Right hindlimb (tissue), 1 donor: ENCODE measurements around the gene YARS1.

ENCODE experiments used
- DNase-seq: peaks from one replicate; pipeline ENCODE4 v3.0.0-alpha.2; 2018

The YARS1 gene

DNA sequence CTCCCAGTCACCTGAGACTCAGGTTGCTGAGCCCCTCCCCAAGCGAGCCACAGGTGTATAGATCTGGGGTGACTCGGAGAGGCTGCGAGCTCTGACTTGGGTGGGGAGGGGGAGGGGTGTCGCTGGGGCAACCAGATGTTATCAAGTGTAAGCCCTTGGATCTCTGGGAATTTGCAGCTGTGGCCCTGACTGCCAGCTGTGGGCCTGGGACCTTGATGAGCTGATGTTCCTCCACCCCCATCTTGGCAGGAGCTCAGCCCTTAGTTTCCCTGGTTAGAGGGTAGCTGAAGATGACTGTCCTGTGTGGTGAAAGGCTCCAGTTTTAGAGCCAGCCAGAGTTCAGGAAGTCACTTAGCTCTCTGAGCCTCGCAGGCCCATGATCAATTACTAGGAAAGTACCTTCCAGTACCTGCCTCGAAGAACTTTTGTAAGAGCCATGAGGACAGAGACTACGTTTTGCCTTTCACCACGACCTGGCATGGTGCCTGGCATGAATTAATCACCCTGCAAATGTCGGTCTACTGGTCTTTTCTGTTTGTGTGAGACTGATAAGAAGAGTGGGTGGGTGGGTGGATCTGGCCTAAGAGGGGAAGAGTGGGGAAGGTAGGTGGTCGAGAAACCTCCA is 55.8 kb downstream of the YARS1 start:
- DNase-seq: peak; percentile 40

DNA sequence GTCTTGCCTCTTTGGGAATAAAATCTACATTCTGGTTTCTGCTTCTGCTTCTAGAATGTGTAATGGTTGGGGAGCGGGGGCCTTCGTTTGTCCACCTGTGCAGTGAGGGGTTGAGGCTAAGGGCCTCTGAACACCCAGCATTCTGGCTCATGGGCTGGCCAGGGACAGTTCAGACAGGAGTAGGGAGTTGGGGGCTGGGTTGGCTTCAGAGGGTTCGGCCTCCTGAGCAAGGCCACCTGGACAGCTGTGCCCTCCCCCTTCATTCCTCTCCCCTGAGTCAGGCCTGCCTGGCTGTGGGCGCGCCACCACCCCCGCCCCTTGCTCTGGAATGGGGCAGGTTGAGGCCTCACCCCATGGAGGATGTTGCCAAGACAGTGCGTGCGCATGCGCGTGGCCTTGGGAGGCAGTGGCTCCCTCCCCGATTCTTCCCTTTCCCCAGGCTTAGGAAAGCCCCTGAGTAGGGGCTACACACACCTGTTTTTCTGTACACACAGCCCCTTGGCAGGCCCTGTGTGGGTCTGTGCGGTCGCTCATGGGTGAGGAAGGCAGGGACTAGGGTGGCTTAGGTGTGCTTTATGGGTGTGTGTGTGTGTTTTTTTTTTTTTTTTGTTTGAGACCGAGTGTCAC is 57.0 kb downstream of the YARS1 start:
- DNase-seq: peak; percentile 35

- DNase-seq: no peak
Measured at GRCh38 chr1:32759521-32759981, 57.6 kb downstream of the YARS1 start.

DNA sequence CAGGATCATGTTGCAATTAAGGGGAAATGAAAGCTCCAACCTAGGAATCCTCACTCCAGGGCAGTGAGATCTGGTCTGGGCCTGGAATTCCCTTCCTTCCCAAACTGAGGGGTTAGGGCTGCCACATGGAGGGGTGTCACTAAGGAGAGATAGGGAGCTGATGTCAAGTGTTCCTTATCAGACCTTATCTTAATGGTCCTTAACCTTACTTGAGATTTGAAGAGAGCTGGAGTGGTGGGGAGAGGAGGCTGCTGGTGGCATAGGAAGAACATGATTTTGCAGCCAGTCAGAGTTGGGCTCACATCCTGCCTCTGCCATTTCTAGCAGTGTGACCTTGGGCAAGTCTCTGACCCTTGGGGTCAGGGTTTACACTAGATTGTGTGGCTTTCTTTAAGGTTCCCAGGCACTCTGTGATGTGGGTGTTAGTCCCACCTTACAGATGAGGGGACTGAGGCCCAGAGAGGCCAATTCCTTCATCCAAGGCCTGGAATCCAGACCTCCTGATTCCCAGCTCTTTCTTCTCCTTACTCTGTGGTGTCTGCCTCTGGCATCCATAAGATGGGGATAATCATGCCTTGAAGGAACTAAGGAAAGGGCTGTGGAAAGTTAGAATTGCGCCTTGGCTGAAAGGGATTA is 58.2 kb downstream of the YARS1 start:
- no peak for DNase-seq

DNA sequence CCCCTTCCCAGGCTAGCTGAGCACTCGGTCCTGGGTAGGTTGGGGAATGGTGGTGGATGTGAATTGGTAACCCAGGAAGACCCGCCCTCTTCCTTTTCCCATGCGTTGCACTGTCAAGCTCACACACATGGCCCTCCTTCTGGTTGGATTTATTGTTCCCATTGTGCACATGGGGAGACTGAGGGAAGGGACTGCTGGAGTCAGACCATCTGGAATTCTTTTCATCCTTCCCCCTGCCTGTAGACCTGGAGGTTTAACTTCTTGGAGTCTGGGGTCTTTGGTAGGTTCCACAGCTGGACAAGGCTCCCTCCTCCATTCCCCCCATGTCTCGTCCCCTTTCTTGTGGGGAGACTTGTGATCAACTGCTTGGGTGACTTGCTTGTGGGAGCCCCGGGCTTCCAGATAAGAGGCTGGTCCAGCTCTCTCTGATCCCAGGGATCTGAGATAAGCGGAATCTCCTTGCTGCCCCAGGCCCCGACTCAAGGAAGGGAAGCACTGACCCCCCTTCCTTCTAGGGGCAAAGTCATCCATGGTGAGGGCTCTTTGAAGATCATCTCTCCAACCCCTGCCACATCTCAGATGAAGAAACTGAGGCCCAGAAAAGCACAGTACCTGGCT is 58.9 kb downstream of the YARS1 start:
- DNase-seq: no peak

- no peak for DNase-seq
Measured at GRCh38 chr1:32757213-32757895, 59.8 kb downstream of the YARS1 start.

- no peak for DNase-seq
Measured at GRCh38 chr1:32755810-32756159, 61.4 kb downstream of the YARS1 start.

GRCh38 chr1:32755098-32755809 is 61.9 kb downstream of the YARS1 start:
- DNase-seq: no peak

DNA sequence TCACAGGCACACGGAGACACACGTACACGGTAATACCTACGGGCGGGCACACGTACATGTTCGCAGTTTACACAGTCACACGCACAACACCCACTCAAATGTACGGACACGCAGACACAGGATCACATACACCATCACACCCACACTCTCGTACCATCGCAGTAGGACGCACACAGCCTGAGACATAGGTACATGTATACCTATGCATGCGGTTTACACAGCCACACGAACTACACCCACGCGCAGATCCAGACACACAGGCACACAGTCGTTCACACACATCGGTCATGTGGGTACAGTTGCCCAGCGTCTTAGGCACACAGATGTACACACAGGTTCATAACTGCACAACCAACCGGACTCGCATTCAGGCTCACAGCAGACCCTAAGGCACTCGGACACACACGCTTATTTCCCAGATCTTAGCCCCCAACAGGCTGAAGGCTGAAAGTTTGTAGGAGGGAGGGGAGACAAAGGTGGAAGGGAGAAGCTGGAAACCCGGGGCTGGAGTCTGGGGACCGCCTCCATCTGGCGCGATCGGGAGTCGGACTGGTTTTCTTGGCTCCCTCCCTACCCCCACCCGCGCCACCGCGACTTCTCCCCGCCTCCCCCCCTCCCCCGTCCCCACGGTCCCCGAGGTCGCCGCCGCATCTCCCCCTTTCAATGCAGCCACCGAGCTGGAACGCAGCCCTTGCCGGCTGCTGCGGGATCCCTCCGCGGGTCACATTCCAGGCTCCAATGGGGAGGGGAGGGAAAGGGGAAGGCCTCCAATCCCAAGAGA is 62.7 kb downstream of the YARS1 start:
- peak; percentile 34 for DNase-seq

- peak; percentile 73 for DNase-seq
Measured at GRCh38 chr1:32753532-32754316, 63.4 kb downstream of the YARS1 start.

DNA sequence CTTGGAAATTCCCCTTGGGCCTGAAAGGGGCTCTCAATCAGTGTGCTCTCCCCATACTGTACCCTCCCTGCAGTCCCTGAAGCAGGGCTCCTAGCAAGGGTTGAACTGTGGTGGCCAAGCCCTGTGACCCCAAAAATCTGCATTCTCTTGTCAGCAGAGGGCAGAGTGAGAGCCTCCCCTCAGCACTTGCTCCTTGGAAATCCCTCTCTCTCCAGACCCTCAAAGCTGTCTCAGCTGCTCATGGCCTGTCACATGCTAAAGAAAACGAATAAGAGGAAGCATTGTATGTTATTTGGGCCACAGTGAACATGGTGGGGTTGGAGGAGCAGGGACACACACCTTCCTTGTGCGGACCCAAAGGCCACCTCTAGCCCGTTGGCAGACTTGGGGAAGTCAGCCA is 67.4 kb downstream of the YARS1 start:
- no peak for DNase-seq

DNA sequence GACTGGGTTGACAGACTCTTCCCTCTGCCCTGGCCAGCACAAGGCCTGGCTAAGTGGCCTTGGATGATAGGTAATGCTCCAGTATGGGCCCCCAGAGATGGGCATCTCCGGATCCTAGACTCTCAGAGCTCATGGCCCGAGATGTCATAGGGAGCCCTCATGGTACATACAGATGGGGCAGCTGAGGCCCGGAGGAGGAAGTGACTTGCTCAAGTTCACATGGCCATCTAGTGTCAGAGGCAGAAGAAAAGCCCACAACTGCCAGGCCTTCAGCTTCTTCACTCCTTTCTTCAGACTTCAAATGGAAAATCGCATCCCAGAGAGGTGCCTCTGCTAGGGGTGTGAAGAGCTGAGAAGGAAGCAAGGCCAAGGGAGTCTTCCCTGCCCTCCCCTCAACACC is 67.8 kb downstream of the YARS1 start:
- no peak for DNase-seq

GRCh38 chr1:32748926-32749325 is 68.2 kb downstream of the YARS1 start:
- no peak for DNase-seq

GRCh38 chr1:32748348-32748747 is 68.8 kb downstream of the YARS1 start:
- DNase-seq: no peak

- no peak for DNase-seq
Measured at GRCh38 chr1:32746130-32746529, 71.0 kb downstream of the YARS1 start.

DNA sequence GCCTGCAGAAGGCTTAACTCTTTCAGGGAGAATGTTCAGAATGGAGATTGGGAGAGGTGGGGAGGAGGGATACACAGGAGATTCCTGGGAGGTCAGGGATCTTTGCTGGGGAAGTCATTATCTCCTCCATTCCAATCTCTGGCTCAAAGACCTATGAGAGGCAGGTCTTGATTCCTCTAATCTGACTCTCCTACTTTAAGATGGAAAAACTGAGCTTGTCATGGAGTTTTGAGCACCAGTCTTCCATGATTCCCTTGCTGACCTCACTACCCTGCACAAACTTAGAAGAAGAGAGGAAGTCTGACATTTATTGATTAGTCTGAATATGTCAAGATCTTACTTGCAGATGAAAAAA is 73.1 kb downstream of the YARS1 start:
- DNase-seq: no peak

DNA sequence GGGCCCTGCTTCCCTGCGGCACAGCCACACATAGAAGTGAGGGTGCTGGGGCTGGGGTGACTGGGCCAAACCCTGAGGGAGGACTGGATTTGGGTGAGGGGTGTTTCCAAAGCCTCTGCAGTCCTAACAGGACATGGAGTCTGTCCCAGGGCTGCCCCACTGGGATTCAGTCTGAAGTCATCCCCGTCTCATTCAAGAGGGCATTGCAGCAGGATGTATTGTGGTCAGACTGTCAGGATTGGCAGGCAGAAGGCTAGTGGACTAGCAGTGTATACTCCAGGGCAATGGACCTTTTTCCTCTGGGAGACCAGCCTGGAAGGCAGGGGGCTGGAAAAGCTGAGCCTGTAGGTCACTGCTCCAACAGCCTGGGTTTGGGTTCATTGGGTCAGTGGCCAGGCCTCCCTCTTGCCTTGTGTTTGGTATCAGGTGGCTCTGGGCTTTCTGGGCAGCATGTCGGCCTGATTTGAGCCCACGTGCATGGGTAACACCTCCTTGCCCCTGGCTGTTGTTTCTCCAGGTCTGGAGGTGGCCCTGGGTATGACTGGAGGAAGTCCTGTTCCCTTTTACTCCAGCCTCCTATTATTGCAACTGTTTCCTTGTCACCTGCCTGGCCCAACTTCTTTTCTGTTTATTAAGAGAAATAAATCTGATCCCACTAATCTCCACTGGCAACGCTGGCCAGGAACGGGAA is 73.6 kb downstream of the YARS1 start:
- no peak for DNase-seq

GRCh38 chr1:32742956-32743355 is 74.2 kb downstream of the YARS1 start:
- no peak for DNase-seq

DNA sequence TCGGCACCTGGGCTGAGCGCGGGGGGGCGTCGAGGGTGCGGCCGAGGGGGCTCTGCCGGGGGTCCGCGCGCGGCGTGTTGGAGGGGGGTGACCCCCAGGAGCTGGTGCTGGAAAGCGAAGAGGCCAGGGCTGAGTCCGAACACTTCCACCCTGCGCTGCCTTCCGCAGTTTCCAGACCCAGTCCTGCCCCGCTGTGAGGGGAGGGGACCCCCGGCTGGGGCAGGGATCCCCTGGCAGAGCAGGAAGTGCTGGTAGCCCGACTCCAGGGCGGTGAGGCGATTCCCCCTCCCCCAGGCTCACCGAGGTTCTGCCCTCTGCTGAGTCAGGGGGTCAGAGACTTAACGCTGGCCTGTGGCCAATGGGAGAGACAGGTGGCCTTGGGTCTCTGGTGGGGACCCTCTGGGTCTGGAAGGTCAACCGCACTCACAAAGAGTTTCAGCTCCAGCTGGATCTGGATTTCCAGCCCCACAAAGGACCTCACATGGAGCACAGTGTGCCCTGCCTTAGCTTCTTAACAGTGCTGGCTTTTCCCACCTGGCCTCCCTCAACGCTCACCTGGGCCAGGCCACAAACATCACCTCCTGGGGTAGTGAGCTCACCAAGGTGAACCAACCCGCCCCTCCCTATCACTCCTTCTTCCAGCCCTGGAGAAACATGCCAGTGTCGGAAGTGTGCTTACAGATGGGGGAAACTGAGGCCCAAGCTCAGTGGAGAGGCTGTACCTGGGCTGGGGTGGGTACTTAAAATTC is 74.8 kb downstream of the YARS1 start:
- DNase-seq: no peak
